Motor neuron (in vitro differentiated cells): ENCODE results near the gene ABCC4. TPM values are rescaled to one million over a fixed set of nuclear protein-coding genes. Genes with fewer than 3 reads are reported as not detected.

Source experiments
- ATAC-seq, 8 experiments: fragments of 200-7000 bp; cut with Tn5 transposase; replicated peaks in 6 of 8; 2 replicates each; pipeline ENCODE4 v1.8.0; 2021; ENCODE audit warnings: mild to moderate bottlenecking in 8 of 8, moderate library complexity in 8 of 8
- H3K27ac ChIP-seq, 2 donors: fragments of 250-450 bp; sonication (Bioruptor Pico); 2 replicates each; pipeline ENCODE4 v1.9.0; 2021; ENCODE audit warnings: antibody characterized with exemption in 2 of 2, mild to moderate bottlenecking in 2 of 2, moderate library complexity in 1 of 2
- H3K4me1 ChIP-seq, 2 donors: fragments of 250-450 bp; sonication (Bioruptor Pico); replicated peaks in 1 of 2; 2 replicates each; pipeline ENCODE4 v1.6.1; 2021; ENCODE audit warnings: antibody characterized with exemption in 2 of 2, mild to moderate bottlenecking in 2 of 2, moderate library complexity in 1 of 2
- H3K4me3 ChIP-seq, 5 donors: fragments of 250-450 bp; sonication (Bioruptor Pico); 2 replicates each; pipeline ENCODE4 v1.9.0; 2021; ENCODE audit warnings: antibody characterized with exemption in 5 of 5, mild to moderate bottlenecking in 5 of 5, moderate library complexity in 4 of 5
- WGBS, 10 experiments: fragments of 450-650 bp; shearing (Covaris generic); methylation state at CpG; one replicate each; pipeline ENCODE4 v1.0.0; 2022; 5-methylcytosine and 5-hydroxymethylcytosine counted together
- in situ Hi-C, 9 experiments: fragments of 400-800 bp; cut with MboI; loops; one replicate each; pipeline ENCODE4 v1.15.0; 2021; ENCODE audit warnings: low sequenced_read_pairs in 9 of 9, low pct_unique_long_range_greater_than_20kb in 2 of 9; ENCODE audit not compliant: unreplicated experiment in 9 of 9
- total RNA-seq, 8 experiments: library from RNA; unstranded; fragments of 300-600 nt; gene quantifications; 2 replicates each; pipeline versions ENCODE4 v1.2.3 to v1.2.4, GENCODE V29; 2022

ABCC4 gene
- total RNA-seq, 8 experiments from 2014 or later, result 2.5 to 13.0 (median 8.0) TPM

- ATAC-seq, result no peak
- H3K4me3 ChIP-seq, result no peak overlapping the region
- H3K27ac ChIP-seq, result no peak overlapping the region
- in situ Hi-C loops, result loop anchor here in 1 of 9 experiments (25.0 kb wide), 2 partner anchors 458 to 708 kb away; no protein-coding TSS in a partner anchor
- 33 to 100% (median 81%) methylated on average over 1 to 3 of the region's 3 CpGs; no CpG with 5 or more reads in 4 of the 10 experiments for WGBS, 10 experiments
- no peaks in the 10 kb centered on the region for H3K4me1 ChIP-seq
Observed at GRCh38 chr13:95145587-95145986, 155.7 kb downstream of the ABCC4 start.

- in situ Hi-C loops, result loop anchor here in 1 of 9 experiments (25.0 kb wide), 2 partner anchors 453 to 703 kb away; no protein-coding TSS in a partner anchor
- no peak for ATAC-seq
- no peaks in the 10 kb centered on the region for H3K4me1 ChIP-seq
- no peak overlapping the region for H3K4me3 ChIP-seq
- WGBS, 10 experiments, result 75 to 100% (median 92%) methylated on average over 1 to 3 of the region's 3 CpGs
- no peak overlapping the region for H3K27ac ChIP-seq
Observed at GRCh38 chr13:95140502-95140901, 160.7 kb downstream of the ABCC4 start.

GRCh38 chr13:95138876-95139585 is 162.2 kb downstream of the ABCC4 start:
- Histone ChIP-seq H3K4me1 (no peaks in the 10 kb centered on the region), H3K27ac (no peak overlapping the region), H3K4me3 (no peak overlapping the region)
- in situ Hi-C loops, result loop anchor here in 1 of 9 experiments (25.0 kb wide), 2 partner anchors 452 to 702 kb away; no protein-coding TSS in a partner anchor
- ATAC-seq, result no peak
- 93 to 100% (median 96%) methylated on average over 2 to 10 of the region's 11 CpGs; no CpG with 5 or more reads in 1 of the 10 experiments for WGBS, 10 experiments

- Histone ChIP-seq H3K4me3 (no peak overlapping the region), H3K4me1 (no peaks in the 10 kb centered on the region), H3K27ac (no peak overlapping the region)
- in situ Hi-C loops, result loop anchor here in 1 of 9 experiments (25.0 kb wide), 2 partner anchors 450 to 700 kb away; no protein-coding TSS in a partner anchor
- ATAC-seq, result peak in 2 of 8 experiments; percentile 16 to 45
- WGBS, 10 experiments, result 17 to 100% (median 44%) methylated on average over 1 to 3 of the region's 3 CpGs; no CpG with 5 or more reads in 3 of the 10 experiments
Observed at GRCh38 chr13:95137096-95137495, 164.2 kb downstream of the ABCC4 start.

- Histone ChIP-seq H3K4me1 (no peaks in the 10 kb centered on the region), H3K4me3 (no peak overlapping the region), H3K27ac (no peak overlapping the region)
- 60 to 100% (median 95%) methylated on average over 1 to 3 of the region's 9 CpGs; no CpG with 5 or more reads in 2 of the 10 experiments for WGBS, 10 experiments
- ATAC-seq, result no peak
- in situ Hi-C loops, result loop anchor here in 1 of 9 experiments (25.0 kb wide), 2 partner anchors 449 to 699 kb away; no protein-coding TSS in a partner anchor
Observed at GRCh38 chr13:95136638-95137037, 164.6 kb downstream of the ABCC4 start.

GRCh38 chr13:95133498-95133897 is 167.8 kb downstream of the ABCC4 start:
- in situ Hi-C loops, result loop anchor here in 1 of 9 experiments (25.0 kb wide), 2 partner anchors 446 to 696 kb away; no protein-coding TSS in a partner anchor
- 86 to 100% (median 96%) methylated on average over 1 to 5 of the region's 5 CpGs; no CpG with 5 or more reads in 1 of the 10 experiments for WGBS, 10 experiments
- no peak overlapping the region for H3K27ac ChIP-seq

GRCh38 chr13:95129004-95129403 is 172.2 kb downstream of the ABCC4 start:
- Histone ChIP-seq H3K27ac (no peak overlapping the region), H3K4me3 (no peak overlapping the region), H3K4me1 (peaks cover 8 to 10% of the 10 kb centered on the region in 2 donors)
- in situ Hi-C loops, result loop anchor here in 1 of 9 experiments (25.0 kb wide), 2 partner anchors 442 to 692 kb away; no protein-coding TSS in a partner anchor
- 86 to 100% (median 98%) methylated on average over 1 to 3 of the region's 3 CpGs; no CpG with 5 or more reads in 2 of the 10 experiments for WGBS, 10 experiments
- ATAC-seq, result no peak

More at GRCh38 chr13:95133498-95133897, 167.8 kb downstream of the ABCC4 start:
- ATAC-seq, result no peak
- Histone ChIP-seq H3K4me1 (peaks cover 2 to 4% of the 10 kb centered on the region in 2 donors), H3K4me3 (no peak overlapping the region)

- Histone ChIP-seq H3K27ac (no peak overlapping the region), H3K4me3 (no peak overlapping the region), H3K4me1 (peaks cover 8 to 10% of the 10 kb centered on the region in 2 donors)
- ATAC-seq, result peak in 5 of 8 experiments; percentile 93 to 96 (median 94)
- in situ Hi-C loops, result loop anchor here in 1 of 9 experiments (25.0 kb wide), 2 partner anchors 441 to 691 kb away; no protein-coding TSS in a partner anchor
- 0 to 75% (median 33%) methylated on average over 1 to 3 of the region's 3 CpGs; no CpG with 5 or more reads in 4 of the 10 experiments for WGBS, 10 experiments
Observed at GRCh38 chr13:95128045-95128643, 173.1 kb downstream of the ABCC4 start.

GRCh38 chr13:95124959-95125358 is 176.3 kb downstream of the ABCC4 start:
- Histone ChIP-seq H3K27ac (no peak overlapping the region), H3K4me1 (peaks cover 8 to 10% of the 10 kb centered on the region in 2 donors), H3K4me3 (no peak overlapping the region)
- WGBS, 10 experiments, result 60 to 100% (median 92%) methylated on average over 1 to 2 of the region's 2 CpGs; no CpG with 5 or more reads in 1 of the 10 experiments
- in situ Hi-C loops, result loop anchor here in 1 of 9 experiments (25.0 kb wide), 2 partner anchors 438 to 688 kb away; no protein-coding TSS in a partner anchor
- ATAC-seq, result no peak

GRCh38 chr13:95123726-95124125 is 177.5 kb downstream of the ABCC4 start:
- 50 to 100% (median 80%) methylated on average over 1 to 7 of the region's 7 CpGs; no CpG with 5 or more reads in 4 of the 10 experiments for WGBS, 10 experiments
- in situ Hi-C loops, result no loop called here
- no peak for ATAC-seq

GRCh38 chr13:95122063-95122462 is 179.2 kb downstream of the ABCC4 start:
- ATAC-seq, result no peak
- Histone ChIP-seq H3K27ac (no peak overlapping the region), H3K4me3 (no peak overlapping the region), H3K4me1 (no peaks in the 10 kb centered on the region)
- 80 to 100% (median 93%) methylated on average over 2 to 4 of the region's 4 CpGs for WGBS, 10 experiments
- in situ Hi-C loops, result no loop called here

More at GRCh38 chr13:95123726-95124125, 177.5 kb downstream of the ABCC4 start:
- H3K4me1 ChIP-seq, result peaks cover 8% of the 10 kb centered on the region in 2 donors
- no peak overlapping the region for H3K27ac ChIP-seq
- H3K4me3 ChIP-seq, result no peak overlapping the region

GRCh38 chr13:95121516-95121915 is 179.7 kb downstream of the ABCC4 start:
- no peak for ATAC-seq
- Histone ChIP-seq H3K4me1 (no peaks in the 10 kb centered on the region), H3K27ac (no peak overlapping the region), H3K4me3 (no peak overlapping the region)
- in situ Hi-C loops, result no loop called here
- WGBS, 10 experiments, result 100% methylated on average over 1 of the region's 1 CpG; no CpG with 5 or more reads in 8 of the 10 experiments
